ENCODE measurements around the gene SLC25A40. TPM values are rescaled to one million over a fixed set of nuclear protein-coding genes. Genes with fewer than 3 reads are reported as not detected.
A peak's percentile ranks its signal among the peaks of the same experiment; 100 is the strongest.
"Not testable (repeated sequence)": the region's sequence is repeated elsewhere in the genome, so short reads cannot be mapped to it uniquely, and the experiment has no call there.

SLC25A40 gene, protein sequence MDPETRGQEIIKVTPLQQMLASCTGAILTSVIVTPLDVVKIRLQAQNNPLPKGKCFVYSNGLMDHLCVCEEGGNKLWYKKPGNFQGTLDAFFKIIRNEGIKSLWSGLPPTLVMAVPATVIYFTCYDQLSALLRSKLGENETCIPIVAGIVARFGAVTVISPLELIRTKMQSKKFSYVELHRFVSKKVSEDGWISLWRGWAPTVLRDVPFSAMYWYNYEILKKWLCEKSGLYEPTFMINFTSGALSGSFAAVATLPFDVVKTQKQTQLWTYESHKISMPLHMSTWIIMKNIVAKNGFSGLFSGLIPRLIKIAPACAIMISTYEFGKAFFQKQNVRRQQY
- 8.0 and 12.8 TPM in 2 replicates for total RNA-seq

DNA sequence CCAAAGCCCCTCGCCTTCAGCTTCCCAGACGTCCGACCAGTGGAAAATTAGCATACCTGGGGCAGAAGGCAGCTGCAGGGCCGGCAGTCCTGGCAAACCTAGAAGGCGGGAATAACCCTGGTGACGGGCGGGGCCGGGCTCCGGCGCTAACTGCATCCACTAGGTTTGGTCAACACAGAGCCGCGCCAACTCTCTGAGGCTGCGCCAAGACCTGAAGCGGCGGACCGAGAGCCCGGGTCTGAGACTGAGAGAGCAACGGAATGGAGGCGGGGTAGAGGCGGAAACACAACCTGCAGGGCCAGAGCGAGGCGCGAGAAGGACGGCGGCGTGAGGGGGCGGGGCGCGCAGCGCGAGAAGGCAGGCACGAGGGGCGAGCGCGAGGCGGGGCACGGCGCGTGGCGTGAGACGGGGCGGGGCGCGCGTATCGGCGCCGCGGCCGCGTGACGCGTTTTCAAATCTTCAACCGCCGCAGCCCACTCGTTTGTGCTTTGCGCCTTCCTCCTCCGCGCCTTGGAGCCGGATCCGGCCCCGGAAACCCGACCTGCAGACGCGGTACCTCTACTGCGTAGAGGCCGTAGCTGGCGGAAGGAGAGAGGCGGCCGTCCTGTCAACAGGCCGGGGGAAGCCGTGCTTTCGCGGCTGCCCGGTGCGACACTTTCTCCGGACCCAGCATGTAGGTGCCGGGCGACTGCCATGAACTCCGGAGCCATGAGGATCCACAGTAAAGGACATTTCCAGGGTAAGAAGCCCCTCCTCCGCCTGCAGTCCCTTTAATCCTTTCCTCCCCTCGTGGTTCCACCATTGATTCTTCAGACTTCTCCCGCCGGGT lies at the start of gene SLC25A40, which contains the start of gene DBF4:
Gene SLC25A40, minus strand, starts transcription at position 321 of the 829 bp plus-strand sequence. CDS start 17,633 bp downstream, outside the sequence.
Gene DBF4, plus strand, starts transcription at position 454 of the 829 bp plus-strand sequence. Its CDS starts 240 bp downstream, at position 694.
- H3K4me3 ChIP-seq (ENCODE audit: low read depth, low read length), result peak within 1 kb of the TSS; percentile 95
- TF ChIP-seq, protein P1, sequence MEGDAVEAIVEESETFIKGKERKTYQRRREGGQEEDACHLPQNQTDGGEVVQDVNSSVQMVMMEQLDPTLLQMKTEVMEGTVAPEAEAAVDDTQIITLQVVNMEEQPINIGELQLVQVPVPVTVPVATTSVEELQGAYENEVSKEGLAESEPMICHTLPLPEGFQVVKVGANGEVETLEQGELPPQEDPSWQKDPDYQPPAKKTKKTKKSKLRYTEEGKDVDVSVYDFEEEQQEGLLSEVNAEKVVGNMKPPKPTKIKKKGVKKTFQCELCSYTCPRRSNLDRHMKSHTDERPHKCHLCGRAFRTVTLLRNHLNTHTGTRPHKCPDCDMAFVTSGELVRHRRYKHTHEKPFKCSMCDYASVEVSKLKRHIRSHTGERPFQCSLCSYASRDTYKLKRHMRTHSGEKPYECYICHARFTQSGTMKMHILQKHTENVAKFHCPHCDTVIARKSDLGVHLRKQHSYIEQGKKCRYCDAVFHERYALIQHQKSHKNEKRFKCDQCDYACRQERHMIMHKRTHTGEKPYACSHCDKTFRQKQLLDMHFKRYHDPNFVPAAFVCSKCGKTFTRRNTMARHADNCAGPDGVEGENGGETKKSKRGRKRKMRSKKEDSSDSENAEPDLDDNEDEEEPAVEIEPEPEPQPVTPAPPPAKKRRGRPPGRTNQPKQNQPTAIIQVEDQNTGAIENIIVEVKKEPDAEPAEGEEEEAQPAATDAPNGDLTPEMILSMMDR (conservative IDR thresholded peaks at IDR 0.05; ENCODE audit: low read depth, low read length), result no peak
- peak; percentile 64 for DNase-seq (ENCODE audit: low read depth)

DNA sequence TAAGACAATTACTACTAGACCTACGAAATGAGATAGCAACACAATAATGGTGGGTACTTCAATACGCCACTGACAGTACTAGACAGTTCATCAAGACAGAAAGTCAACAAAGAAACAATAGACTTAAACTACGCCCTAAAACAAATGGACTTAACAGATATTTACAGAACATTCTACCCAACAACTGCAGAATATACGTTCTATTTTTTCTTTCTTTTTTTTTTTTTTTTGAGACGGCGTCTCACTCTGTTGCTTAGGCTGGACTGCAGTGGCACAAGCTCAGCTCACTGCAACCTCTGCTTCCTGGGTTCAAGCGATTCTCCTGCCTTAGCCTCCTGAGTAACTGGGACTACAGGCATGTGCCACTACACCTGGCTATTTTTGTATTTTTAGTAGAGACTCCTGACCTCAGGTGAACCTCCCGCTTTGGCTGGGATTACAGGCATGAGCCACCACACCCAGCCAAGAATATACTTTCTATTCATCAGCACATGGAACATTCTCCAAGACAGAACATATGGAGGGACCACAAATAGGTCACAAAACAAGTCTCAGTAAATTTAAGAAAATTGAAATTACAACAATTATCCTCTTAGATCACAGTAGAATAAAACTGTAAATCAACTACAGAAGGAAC lies 46.7 kb upstream of the SLC25A40 start:
- DNase-seq (ENCODE audit: low read depth); H3K4me3 ChIP-seq (ENCODE audit: low read depth, low read length): not testable (repeated sequence)

DNA sequence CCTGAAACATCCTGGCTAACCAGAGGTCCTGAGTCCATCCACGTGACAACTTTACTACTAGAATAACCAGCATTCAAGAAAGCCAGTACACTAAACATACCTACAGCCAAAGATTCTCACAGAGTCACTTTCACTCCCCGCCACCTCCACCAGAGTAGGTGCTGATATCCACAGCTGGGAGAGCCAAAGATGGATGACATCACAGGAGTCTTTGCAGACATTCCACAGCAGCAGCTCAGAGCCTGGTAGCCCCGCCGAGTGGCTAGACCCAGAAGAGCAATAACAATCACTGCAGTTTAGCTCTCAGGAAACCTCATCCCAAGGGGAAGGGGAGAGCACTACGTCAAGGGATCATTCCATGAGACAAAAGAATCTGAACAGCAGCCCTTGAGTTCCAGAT lies 44.4 kb upstream of the SLC25A40 start:
- H3K4me3 ChIP-seq (ENCODE audit: low read depth, low read length), result no peak overlapping the region
- TF ChIP-seq, protein P1 (conservative IDR thresholded peaks at IDR 0.05; ENCODE audit: low read depth, low read length), result no peak
- no peak for DNase-seq (ENCODE audit: low read depth)

DNA sequence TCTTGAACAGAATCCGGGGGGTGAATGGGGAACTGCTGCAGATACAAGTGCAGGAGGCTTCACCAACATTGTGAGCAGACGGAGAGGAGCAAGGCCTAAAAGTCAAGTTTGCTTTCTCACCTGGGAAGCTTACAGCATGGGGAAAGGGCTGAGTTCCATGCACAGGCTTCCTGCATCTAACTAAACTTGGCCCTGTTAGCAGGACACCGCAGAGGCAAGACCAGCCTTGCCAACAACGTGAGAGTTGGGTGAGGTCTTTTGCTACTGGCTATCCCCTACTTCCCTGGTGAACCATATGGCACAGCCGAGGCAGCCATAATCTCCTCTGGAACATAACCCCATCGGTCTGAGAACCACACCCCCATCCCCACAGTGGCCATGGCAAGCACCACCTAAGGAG lies 43.7 kb upstream of the SLC25A40 start:
- DNase-seq (ENCODE audit: low read depth), result no peak
- TF ChIP-seq, protein P1 (conservative IDR thresholded peaks at IDR 0.05; ENCODE audit: low read depth, low read length), result no peak
- H3K4me3 ChIP-seq (ENCODE audit: low read depth, low read length), result no peak overlapping the region

DNA sequence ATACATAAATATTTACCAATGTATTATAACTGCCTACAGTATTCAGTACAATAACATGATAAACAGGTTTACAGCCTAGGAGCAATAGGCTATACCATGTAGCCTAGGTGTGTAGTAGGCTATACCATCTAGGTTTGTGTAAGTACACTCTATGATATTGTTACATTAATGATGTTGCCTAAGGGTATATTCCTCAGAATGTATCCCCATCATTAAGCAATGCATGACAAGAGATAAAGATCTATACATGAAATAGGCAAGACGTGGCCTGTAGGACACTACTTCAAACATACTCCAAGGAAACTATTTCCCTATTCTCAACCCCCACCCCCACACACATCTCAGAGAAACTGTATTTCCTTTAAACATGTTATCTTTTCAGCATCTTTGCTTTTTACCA lies 42.6 kb upstream of the SLC25A40 start:
- no peak overlapping the region for H3K4me3 ChIP-seq (ENCODE audit: low read depth, low read length)
- no peak for DNase-seq (ENCODE audit: low read depth)
- TF ChIP-seq, protein P1 (conservative IDR thresholded peaks at IDR 0.05; ENCODE audit: low read depth, low read length), result no peak

DNA sequence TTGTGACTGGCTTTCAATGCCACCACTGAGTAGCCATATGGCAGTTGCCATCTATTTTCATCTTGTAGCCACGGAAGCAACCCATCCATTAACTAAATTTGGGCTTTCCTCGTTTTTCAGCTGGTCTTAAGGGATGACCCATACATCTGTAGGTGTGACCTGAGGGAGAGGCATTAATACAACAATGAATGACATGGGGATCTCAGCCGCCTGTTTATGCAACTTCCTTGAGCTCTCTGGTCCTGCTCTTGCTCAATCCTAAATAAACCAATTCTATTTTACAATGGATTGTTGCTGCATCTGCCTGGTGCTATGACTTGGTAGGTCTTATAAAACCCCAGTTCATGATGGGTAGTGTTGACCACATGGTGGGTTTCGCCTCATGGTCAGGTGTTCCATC lies 36.0 kb upstream of the SLC25A40 start:
- DNase-seq (ENCODE audit: low read depth), result no peak

DNA sequence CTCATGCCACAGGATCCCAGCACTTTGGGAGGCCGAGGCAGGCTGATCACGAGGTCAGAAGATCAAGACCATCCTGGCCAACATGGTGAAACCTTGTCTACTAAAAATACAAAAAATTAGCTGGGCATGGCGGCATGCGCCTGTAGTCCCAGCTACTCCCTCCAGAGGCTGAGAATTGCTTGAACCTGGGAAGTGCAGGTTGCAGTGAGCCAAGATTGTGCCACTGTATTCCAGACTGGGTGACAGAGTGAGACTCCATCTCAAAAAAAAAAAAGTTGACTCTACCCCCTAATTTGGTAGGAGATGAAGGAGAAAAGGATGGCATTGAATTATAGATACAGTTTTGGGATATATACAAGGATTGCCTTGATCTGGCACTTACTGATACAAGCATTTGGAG lies 32.7 kb upstream of the SLC25A40 start:
- not testable (repeated sequence) for H3K4me3 ChIP-seq (ENCODE audit: low read depth, low read length); DNase-seq (ENCODE audit: low read depth)

More for the DNA sequence above, 36.0 kb upstream of the SLC25A40 start:
- TF ChIP-seq, protein P1 (conservative IDR thresholded peaks at IDR 0.05; ENCODE audit: low read depth, low read length), result no peak
- H3K4me3 ChIP-seq (ENCODE audit: low read depth, low read length), result no peak overlapping the region

DNA sequence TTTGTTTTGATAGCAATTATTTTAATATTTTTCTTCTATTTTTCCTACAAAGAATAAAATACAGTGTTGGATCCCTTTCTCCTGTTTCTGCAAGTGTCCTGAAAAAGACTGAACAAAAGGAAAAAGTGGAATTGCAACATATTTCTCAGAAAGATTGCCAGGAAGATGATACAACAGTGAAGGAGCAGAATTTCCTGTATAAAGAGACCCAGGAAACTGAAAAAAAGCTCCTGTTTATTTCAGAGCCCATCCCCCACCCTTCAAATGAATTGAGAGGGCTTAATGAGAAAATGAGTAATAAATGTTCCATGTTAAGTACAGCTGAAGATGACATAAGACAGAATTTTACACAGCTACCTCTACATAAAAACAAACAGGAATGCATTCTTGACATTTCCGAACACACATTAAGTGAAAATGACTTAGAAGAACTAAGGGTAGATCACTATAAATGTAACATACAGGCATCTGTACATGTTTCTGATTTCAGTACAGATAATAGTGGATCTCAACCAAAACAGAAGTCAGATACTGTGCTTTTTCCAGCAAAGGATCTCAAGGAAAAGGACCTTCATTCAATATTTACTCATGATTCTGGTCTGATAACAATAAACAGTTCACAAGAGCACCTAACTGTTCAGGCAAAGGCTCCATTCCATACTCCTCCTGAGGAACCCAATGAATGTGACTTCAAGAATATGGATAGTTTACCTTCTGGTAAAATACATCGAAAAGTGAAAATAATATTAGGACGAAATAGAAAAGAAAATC lies 31.2 kb upstream of the SLC25A40 start:
- not testable (repeated sequence) for H3K4me3 ChIP-seq (ENCODE audit: low read depth, low read length); DNase-seq (ENCODE audit: low read depth)
